Measurements from ENCODE around the gene FLYWCH1.

DNA sequence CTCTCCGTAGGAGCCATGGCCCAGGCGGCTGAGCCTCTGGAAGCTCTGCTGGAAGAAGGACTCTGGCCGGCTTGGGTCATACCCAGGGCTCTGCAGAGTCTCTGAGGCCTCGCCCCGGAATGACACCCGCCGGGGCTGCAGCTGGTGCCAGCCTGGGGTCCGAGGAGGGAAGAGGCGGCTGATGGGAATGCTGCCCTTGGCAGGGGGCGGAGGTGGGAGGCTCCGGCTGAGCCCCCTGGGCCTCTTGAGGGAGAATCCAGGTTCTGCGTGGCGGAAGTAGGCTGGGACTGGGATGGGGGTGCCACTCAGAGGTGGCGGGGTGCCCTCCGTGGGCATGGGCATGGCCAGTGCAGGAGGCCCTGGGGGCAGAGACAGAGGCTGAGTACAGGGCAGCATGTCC, 64.9 kb downstream of the FLYWCH1 start:
- TF ChIP-seq POLR2AphosphoS5 (IDR thresholded peaks at IDR 0.05; ENCODE audit: low read depth, low read length) (no peak), POLR2A (IDR thresholded peaks at IDR 0.05; ENCODE audit: low read depth, low read length) (no peak)

Measured in GM12892 (cell line).